MCF 10A (cell line): ENCODE results near the gene STK32B. TPM values are rescaled to one million over a fixed set of nuclear protein-coding genes. Genes with fewer than 3 reads are reported as not detected.

Source experiments
- BruUV-seq: library from RNA; stranded (reverse); fragments of 400-500 nt; replicated peaks from 2 replicates; lab custom pipeline; 2021; lab: Mats Ljungman, UMichigan
- CTCF ChIA-PET: fragments of 300-600 bp; sonication (Branson Sonifier 250); formaldehyde crosslinking; extraction: SDS; loops from one replicate; lab custom pipeline; 2021; ENCODE audit warnings: antibody characterized with exemption, inconsistent platforms; lab: Yijun Ruan, JAX
- POLR2A ChIA-PET: fragments of 300-600, 350-650 bp; sonication (Branson Sonifier 250); formaldehyde crosslinking; extraction: SDS; loops from one replicate; lab custom pipeline; 2020; ENCODE audit warnings: antibody characterized with exemption, inconsistent platforms; lab: Yijun Ruan, JAX
- DNase-seq: peaks from one replicate; pipeline ENCODE4 v3.0.0-alpha.2; 2018; ENCODE audit not compliant: unreplicated experiment
- H3K27ac Mint-ChIP-seq: one replicate; pipeline ENCODE4 v1.8.0; 2022; ENCODE audit warnings: mild to moderate bottlenecking, low read depth, mixed read lengths; ENCODE audit not compliant: unreplicated experiment
- H3K27me3 Mint-ChIP-seq: one replicate; pipeline ENCODE4 v1.8.0; 2022; ENCODE audit warnings: mixed read lengths; ENCODE audit not compliant: insufficient read depth, unreplicated experiment
- H3K36me3 Mint-ChIP-seq: one replicate; pipeline ENCODE4 v1.8.0; 2022; ENCODE audit warnings: mild to moderate bottlenecking, moderate library complexity, mixed read lengths; ENCODE audit not compliant: insufficient read depth, unreplicated experiment
- H3K4me1 Mint-ChIP-seq: one replicate; pipeline ENCODE4 v1.8.0; 2022; ENCODE audit warnings: mixed read lengths; ENCODE audit not compliant: insufficient read depth, unreplicated experiment
- H3K4me3 Mint-ChIP-seq: one replicate; pipeline ENCODE4 v1.8.0; 2022; ENCODE audit warnings: mild to moderate bottlenecking, moderate library complexity, mixed read lengths; ENCODE audit not compliant: unreplicated experiment
- H3K9me3 Mint-ChIP-seq: one replicate; pipeline ENCODE4 v1.8.0; 2022; ENCODE audit warnings: mixed read lengths; ENCODE audit not compliant: unreplicated experiment
- CTCF ChIP-seq: fragments of 200-600 bp; IDR thresholded peaks from one replicate; pipeline ENCODE4 v1.8.0; 2022; ENCODE audit warnings: antibody characterized with exemption, mild to moderate bottlenecking; ENCODE audit not compliant: unreplicated experiment
- intact Hi-C: fragments of 100-400 bp; cut with micrococcal nuclease; formaldehyde crosslinking; loops from 2 replicates; pipeline ENCODE4 v1.14.1; 2022
- total RNA-seq: library from RNA; stranded (reverse); gene quantifications from 2 replicates; pipeline ENCODE4 v1.2.3, GENCODE V29; 2022

Gene STK32B
- total RNA-seq, 1 experiment from 2014 or later: not detected

GRCh38 chr4:5032813-5033212, 18.5 kb upstream of the STK32B start:
- POLR2A ChIA-PET: no interaction called here
- CTCF ChIA-PET: interaction anchor here (2.5 kb wide), 1 partner anchor 38 kb away, joined by 7 read pairs; no protein-coding TSS in a partner anchor
- no TSS peak for BruUV-seq
- intact Hi-C loops: no loop called here
- H3K36me3 Mint-ChIP-seq: no peaks in the 10 kb centered on the region
- peaks cover 14% of the 10 kb centered on the region for H3K27me3 Mint-ChIP-seq
- no peaks in the 10 kb centered on the region for H3K9me3 Mint-ChIP-seq
- DNase-seq: no peak
- no peak for TF ChIP-seq CTCF
- no peak overlapping the region for H3K27ac Mint-ChIP-seq
- no peak overlapping the region for H3K4me3 Mint-ChIP-seq
- peaks cover 9% of the 10 kb centered on the region for H3K4me1 Mint-ChIP-seq

- BruUV-seq: no TSS peak
- ChIA-PET POLR2A (no interaction called here), CTCF (interaction anchor here (0.7 to 2.5 kb wide), 2 partner anchors 39 to 109 kb away, joined by 3 to 7 read pairs; no protein-coding TSS in a partner anchor)
- Mint-ChIP-seq H3K4me1 (peaks cover 15% of the 10 kb centered on the region), H3K27ac (no peak overlapping the region), H3K27me3 (peaks cover 13% of the 10 kb centered on the region), H3K9me3 (no peaks in the 10 kb centered on the region), H3K4me3 (no peak overlapping the region), H3K36me3 (no peaks in the 10 kb centered on the region)
- DNase-seq: no peak
- intact Hi-C loops: no loop called here
- TF ChIP-seq CTCF: no peak
Observed at GRCh38 chr4:5033281-5033841, 17.9 kb upstream of the STK32B start.

GRCh38 chr4:5034206-5034605, 17.1 kb upstream of the STK32B start:
- BruUV-seq: no TSS peak
- POLR2A ChIA-PET: no interaction called here
- intact Hi-C loops: no loop called here

GRCh38 chr4:5036239-5036638, 15.0 kb upstream of the STK32B start:
- intact Hi-C loops: loop anchor here (5.0 kb wide), 1 partner anchor 124 kb away; no protein-coding TSS in a partner anchor
- Mint-ChIP-seq H3K4me1 (peaks cover 16% of the 10 kb centered on the region), H3K27me3 (no peaks in the 10 kb centered on the region), H3K4me3 (no peak overlapping the region), H3K27ac (no peak overlapping the region), H3K9me3 (no peaks in the 10 kb centered on the region), H3K36me3 (no peaks in the 10 kb centered on the region)
- CTCF ChIA-PET: interaction anchor here (1.0 kb wide), 1 partner anchor 44 kb away, joined by 4 read pairs; no protein-coding TSS in a partner anchor
- POLR2A ChIA-PET: no interaction called here
- TF ChIP-seq CTCF: no peak
- no TSS peak for BruUV-seq
- no peak for DNase-seq

More at GRCh38 chr4:5034206-5034605, 17.1 kb upstream of the STK32B start:
- Mint-ChIP-seq H3K27me3 (peaks cover 4% of the 10 kb centered on the region), H3K27ac (no peak overlapping the region), H3K9me3 (no peaks in the 10 kb centered on the region), H3K4me1 (peaks cover 16% of the 10 kb centered on the region), H3K36me3 (no peaks in the 10 kb centered on the region), H3K4me3 (no peak overlapping the region)
- CTCF ChIA-PET: no interaction called here
- TF ChIP-seq CTCF: no peak
- no peak for DNase-seq
